H1 (cell line): Measurements from ENCODE around the gene EEPD1.

ENCODE experiments used
- CTCF ChIP-seq, 3 experiments: IDR thresholded peaks; 1 replicate in 2 of 3; 2 replicates in 1 of 3; pipeline versions ENCODE4 v1.5.1 to v1.6.1; 2011; ENCODE audit warnings: low read length in 3 of 3, mild to moderate bottlenecking in 3 of 3, inconsistent platforms in 2 of 3, low read depth in 1 of 3, moderate library complexity in 1 of 3; ENCODE audit not compliant: insufficient read depth in 1 of 3; ENCODE audit errors: control extremely low read depth in 1 of 3
- EP300 ChIP-seq, 2 experiments: IDR thresholded peaks; 1 replicate in 1 of 2; 2 replicates in 1 of 2; pipeline ENCODE4 v1.6.1; 2011 to 2012; ENCODE audit warnings: low read depth in 2 of 2, low read length in 2 of 2, mild to moderate bottlenecking in 2 of 2, borderline replicate concordance in 1 of 2, inconsistent platforms in 1 of 2, moderate library complexity in 1 of 2
- MAFK ChIP-seq: IDR thresholded peaks from 2 replicates; pipeline ENCODE4 v1.6.1; 2012; ENCODE audit warnings: low read depth, mild to moderate bottlenecking, improper control_type of control experiment, low read length
- POLR2A ChIP-seq, 2 experiments: IDR thresholded peaks; 1 replicate in 1 of 2; 2 replicates in 1 of 2; pipeline ENCODE4 v1.6.1; 2011; ENCODE audit warnings: low read depth in 2 of 2, low read length in 2 of 2, mild to moderate bottlenecking in 2 of 2; ENCODE audit errors: control extremely low read depth in 1 of 2
- USF2 ChIP-seq: IDR thresholded peaks from 2 replicates; pipeline ENCODE4 v1.6.1; 2011; ENCODE audit warnings: low read length, improper control_type of control experiment

GRCh38 chr7:36153571-36154097 is 580 bp downstream of the EEPD1 start:
- no peak for TF ChIP-seq CTCF (IDR thresholded peaks at IDR 0.05; ENCODE audit: control extremely low read depth in 1 of 3, insufficient read depth in 1 of 3, low read depth in 1 of 3, low read length in 3 of 3)
- no peak for TF ChIP-seq MAFK
- TF ChIP-seq EP300 (IDR thresholded peaks at IDR 0.05; ENCODE audit: borderline replicate concordance in 1 of 2, low read depth in 2 of 2, low read length in 2 of 2), result no peak
- no peak for TF ChIP-seq POLR2A (IDR thresholded peaks at IDR 0.05; ENCODE audit: control extremely low read depth in 1 of 2, low read depth in 2 of 2, low read length in 2 of 2)
- no peak for TF ChIP-seq USF2
